HEK293T (cell line): ENCODE data around the gene PRDM11.

Experiments
- ARNT ChIP-seq: fragments of 450-650 bp; IDR thresholded peaks from 2 replicates; pipeline ENCODE4 v1.6.1; 2017; ENCODE audit warnings: mild to moderate bottlenecking
- CTBP1 ChIP-seq: fragments of 450-650 bp; IDR thresholded peaks from 2 replicates; pipeline ENCODE4 v1.6.1; 2016; ENCODE audit warnings: borderline replicate concordance
- FOXA1 ChIP-seq: fragments of 450-650 bp; IDR thresholded peaks from 2 replicates; pipeline ENCODE4 v1.6.1; 2016; ENCODE audit warnings: mild to moderate bottlenecking
- FOXK2 ChIP-seq: fragments of 450-650 bp; IDR thresholded peaks from 2 replicates; pipeline ENCODE4 v1.6.1; 2016; ENCODE audit warnings: mild to moderate bottlenecking
- FOXM1 ChIP-seq: fragments of 450-650 bp; IDR thresholded peaks from 2 replicates; pipeline ENCODE4 v1.6.1; 2017; ENCODE audit warnings: mild to moderate bottlenecking, borderline replicate concordance
- HDGF ChIP-seq: fragments of 450-650 bp; IDR thresholded peaks from 2 replicates; pipeline ENCODE4 v1.6.1; 2017; ENCODE audit warnings: antibody characterized with exemption, borderline replicate concordance
- NFRKB ChIP-seq: fragments of 450-650 bp; IDR thresholded peaks from 2 replicates; pipeline ENCODE4 v1.6.1; 2016; ENCODE audit warnings: mild to moderate bottlenecking, moderate library complexity
- PKNOX1 ChIP-seq: fragments of 450-650 bp; IDR thresholded peaks from 2 replicates; pipeline ENCODE4 v1.6.1; 2016
- SP1 ChIP-seq: fragments of 450-650 bp; IDR thresholded peaks from 2 replicates; pipeline ENCODE4 v1.6.1; 2017
- ZNF384 ChIP-seq: fragments of 450-650 bp; IDR thresholded peaks from 2 replicates; pipeline ENCODE4 v1.6.1; 2016

- no peak for TF ChIP-seq SP1
- no peak for TF ChIP-seq FOXM1
- no peak for TF ChIP-seq ZNF384
- TF ChIP-seq ARNT = no peak
- TF ChIP-seq HDGF = no peak
- no peak for TF ChIP-seq NFRKB
- no peak for TF ChIP-seq FOXK2
- TF ChIP-seq PKNOX1 = no peak
- TF ChIP-seq FOXA1 = no peak
- TF ChIP-seq CTBP1 = no peak
These were observed 113.6 kb downstream of the PRDM11 start for GRCh38 chr11:45260071-45260470.
